Measurements from ENCODE around the gene PRKAR2B. TPM values are rescaled to one million over a fixed set of nuclear protein-coding genes. Genes with fewer than 3 reads are reported as not detected.
A peak's percentile ranks its signal among the peaks of the same experiment; 100 is the strongest.

Gene PRKAR2B
- total RNA-seq, 4 donors from 2014 or later: 33.1 to 54.6 (median 51.5) TPM

- Histone ChIP-seq H3K4me1 (peaks cover 0 to 26% (median 5%) of the 10 kb centered on the region in 4 donors), H3K9me3 (no peaks in the 10 kb centered on the region), H3K27me3 (no peaks in the 10 kb centered on the region), H3K27ac (peak overlapping the region in 3 of 4 donors; percentile 78 to 91 (median 88)), H3K4me3 (no peak overlapping the region), H3K36me3 (no peaks in the 10 kb centered on the region)
- DNase-seq (ENCODE audit: low spot score in 2 of 2): no peak
- 42 to 48% methylated on average over 4 of the region's 4 CpGs for WGBS, 2 donors
- TF ChIP-seq EP300 (IDR thresholded peaks at IDR 0.05) (no peak), CTCF (IDR thresholded peaks at IDR 0.05) (no peak), POLR2A (IDR thresholded peaks at IDR 0.05) (no peak)
Measured at GRCh38 chr7:107043491-107043890, 1.0 kb upstream of the PRKAR2B start.

GRCh38 chr7:107043921-107044346, 571 bp upstream of the PRKAR2B start:
- TF ChIP-seq CTCF (IDR thresholded peaks at IDR 0.05) (no peak), POLR2A (IDR thresholded peaks at IDR 0.05) (no peak), EP300 (IDR thresholded peaks at IDR 0.05) (no peak)
- Histone ChIP-seq H3K4me1 (peaks cover 0 to 26% (median 5%) of the 10 kb centered on the region in 4 donors), H3K4me3 (peak overlapping the region; percentile 52 to 69 (median 63)), H3K27ac (peak overlapping the region; percentile 78 to 91 (median 84)), H3K9me3 (no peaks in the 10 kb centered on the region), H3K27me3 (no peaks in the 10 kb centered on the region), H3K36me3 (no peaks in the 10 kb centered on the region)
- DNase-seq (ENCODE audit: low spot score in 2 of 2): no peak
- 12 to 20% methylated on average over 6 of the region's 6 CpGs for WGBS, 2 donors

- no peaks in the 10 kb centered on the region for H3K9me3 ChIP-seq
- H3K27ac ChIP-seq: peak overlapping the region in 3 of 4 donors; percentile 11 to 76 (median 71)
- TF ChIP-seq POLR2A (IDR thresholded peaks at IDR 0.05) (no peak), EP300 (IDR thresholded peaks at IDR 0.05) (no peak), CTCF (IDR thresholded peaks at IDR 0.05) (no peak)
- 1% methylated on average over 22 to 23 of the region's 29 CpGs for WGBS, 2 donors
- no peaks in the 10 kb centered on the region for H3K36me3 ChIP-seq
- H3K27me3 ChIP-seq: no peaks in the 10 kb centered on the region
- H3K4me3 ChIP-seq: peak overlapping the region; percentile 64 to 80 (median 70)
- no peak for DNase-seq (ENCODE audit: low spot score in 2 of 2)
- H3K4me1 ChIP-seq: peaks cover 0 to 26% (median 5%) of the 10 kb centered on the region in 4 donors
Measured at GRCh38 chr7:107045195-107045960, 873 bp downstream of the PRKAR2B start.

- H3K36me3 ChIP-seq: no peaks in the 10 kb centered on the region
- H3K27ac ChIP-seq: no peak overlapping the region
- H3K27me3 ChIP-seq: no peaks in the 10 kb centered on the region
- peaks cover 0 to 26% (median 5%) of the 10 kb centered on the region in 4 donors for H3K4me1 ChIP-seq
- 30 to 36% methylated on average over 1 of the region's 1 CpG for WGBS, 2 donors
- no peaks in the 10 kb centered on the region for H3K9me3 ChIP-seq
- DNase-seq (ENCODE audit: low spot score in 2 of 2): no peak
- peak in 1 of 2 donors; percentile 38 for TF ChIP-seq EP300 (IDR thresholded peaks at IDR 0.05)
- no peak for TF ChIP-seq CTCF (IDR thresholded peaks at IDR 0.05)
- peak overlapping the region in 3 of 4 donors; percentile 64 to 80 (median 69) for H3K4me3 ChIP-seq
Measured at GRCh38 chr7:107045980-107046379, 1.5 kb downstream of the PRKAR2B start.

GRCh38 chr7:107046491-107047259, 2.2 kb downstream of the PRKAR2B start:
- Histone ChIP-seq H3K27me3 (no peaks in the 10 kb centered on the region), H3K4me1 (peaks cover 0 to 26% (median 5%) of the 10 kb centered on the region in 4 donors), H3K36me3 (no peaks in the 10 kb centered on the region), H3K9me3 (no peaks in the 10 kb centered on the region), H3K27ac (no peak overlapping the region), H3K4me3 (no peak overlapping the region)
- DNase-seq (ENCODE audit: low spot score in 2 of 2): no peak
- 79 to 81% methylated on average over 7 of the region's 7 CpGs for WGBS, 2 donors
- TF ChIP-seq EP300 (IDR thresholded peaks at IDR 0.05) (no peak), CTCF (IDR thresholded peaks at IDR 0.05) (no peak), POLR2A (IDR thresholded peaks at IDR 0.05) (no peak)

All from tibial nerve (tissue), 4 donors.